HepG2 (cell line): ENCODE results near the gene MAST1. TPM values are rescaled to one million over a fixed set of nuclear protein-coding genes. Genes with fewer than 3 reads are reported as not detected.

ENCODE experiments used
- ARID5B ChIP-seq: IDR thresholded peaks from 2 replicates; pipeline ENCODE4 v1.4.0; 2020; ENCODE audit warnings: mild to moderate bottlenecking, missing genetic modification reagents
- BCL3 ChIP-seq: sonication (generic); formaldehyde crosslinking; IDR thresholded peaks from 2 replicates; pipeline ENCODE4 v1.5.1; 2020; ENCODE audit warnings: mild to moderate bottlenecking, missing genetic modification reagents, moderate library complexity
- FOXM1 ChIP-seq: sonication (generic); formaldehyde crosslinking; IDR thresholded peaks from 2 replicates; pipeline ENCODE4 v1.5.0; 2020; ENCODE audit warnings: missing genetic modification reagents
- GATA4 ChIP-seq: sonication (generic); IDR thresholded peaks from 2 replicates; pipeline ENCODE4 v1.6.1; 2016; ENCODE audit warnings: antibody characterized with exemption, low read depth, borderline replicate concordance
- KDM4B ChIP-seq: sonication (generic); formaldehyde crosslinking; IDR thresholded peaks from 2 replicates; pipeline ENCODE4 v1.4.0; 2020; ENCODE audit warnings: missing genetic modification reagents
- KLF6 ChIP-seq: IDR thresholded peaks from 2 replicates; pipeline ENCODE4 v1.8.0; 2016; ENCODE audit warnings: missing biosample characterization, missing genetic modification reagents
- MAFK ChIP-seq, 2 experiments: IDR thresholded peaks in 1 of 2; conservative IDR thresholded peaks in 1 of 2; 2 replicates each; pipeline ENCODE4 v1.6.1; 2011; ENCODE audit warnings: improper control_type of control experiment in 2 of 2, low read length in 2 of 2
- NFIB ChIP-seq: sonication (generic); formaldehyde crosslinking; IDR thresholded peaks from 2 replicates; pipeline ENCODE4 v1.9.0; 2021; ENCODE audit warnings: missing genetic modification reagents, mild to moderate bottlenecking, borderline replicate concordance
- NFYC ChIP-seq: IDR thresholded peaks from 2 replicates; pipeline ENCODE4 v1.6.1; 2016; ENCODE audit warnings: missing genetic modification reagents, missing compliant biosample characterization
- RBM22 ChIP-seq: fragments of 200-400 bp; formaldehyde crosslinking; optimal IDR thresholded peaks from 2 replicates; pipeline ENCODE3; 2017; ENCODE audit warnings: mild to moderate bottlenecking, low read length, moderate library complexity
- SRSF9 ChIP-seq: fragments of 200-400 bp; formaldehyde crosslinking; IDR thresholded peaks from 2 replicates; pipeline ENCODE4 v1.6.1; 2018; ENCODE audit warnings: borderline replicate concordance, mild to moderate bottlenecking, low read depth, low read length; ENCODE audit not compliant: insufficient read depth, poor library complexity, severe bottlenecking
- XRCC5 ChIP-seq: fragments of 200-400 bp; formaldehyde crosslinking; optimal IDR thresholded peaks from 2 replicates; pipeline ENCODE3; 2017; ENCODE audit warnings: mild to moderate bottlenecking, low read length
- ZFP91 ChIP-seq: sonication (generic); formaldehyde crosslinking; IDR thresholded peaks from 2 replicates; pipeline ENCODE4 v1.9.0; 2022; ENCODE audit warnings: missing genetic modification reagents, mild to moderate bottlenecking, borderline replicate concordance
- ZFY ChIP-seq: sonication (generic); formaldehyde crosslinking; IDR thresholded peaks from 2 replicates; pipeline ENCODE4 v1.4.0; 2020; ENCODE audit warnings: missing genetic modification reagents
- ZNF331 ChIP-seq: sonication (generic); formaldehyde crosslinking; IDR thresholded peaks from 2 replicates; pipeline ENCODE4 v1.4.0; 2020; ENCODE audit warnings: missing genetic modification reagents
- ZNF460 ChIP-seq: sonication (generic); formaldehyde crosslinking; IDR thresholded peaks from 2 replicates; pipeline ENCODE4 v1.5.1; 2020; ENCODE audit warnings: missing genetic modification reagents, mild to moderate bottlenecking, borderline replicate concordance
- ZNF503 ChIP-seq: sonication (generic); formaldehyde crosslinking; IDR thresholded peaks from 2 replicates; pipeline ENCODE4 v1.4.0; 2020; ENCODE audit warnings: missing genetic modification reagents
- ZNF589 ChIP-seq: sonication (generic); formaldehyde crosslinking; conservative IDR thresholded peaks from 2 replicates; pipeline ENCODE4 v1.8.0; 2022; ENCODE audit warnings: mild to moderate bottlenecking, moderate library complexity, missing genetic modification reagents
- ZNF776 ChIP-seq: sonication (generic); formaldehyde crosslinking; IDR thresholded peaks from 2 replicates; pipeline ENCODE4 v1.4.0; 2020; ENCODE audit warnings: mild to moderate bottlenecking, missing genetic modification reagents
- polyA plus RNA-seq, 8 experiments: library from polyadenylated mRNA; depleted of rRNA in 3 of 8; stranded (reverse) in 7 of 8; unstranded in 1 of 8; fragments of >200 nt; fragmentation: Illumina TruSeq in 4 of 8; extraction: Trizol in 4 of 8; gene quantifications; 2 replicates each; pipeline versions ENCODE4 v1.2.1 to v1.2.3, GENCODE V29; 2011 to 2016; ENCODE audit warnings: low read depth in 4 of 8, missing spikeins in 1 of 8, mixed read lengths in 1 of 8; ENCODE audit not compliant: insufficient read depth in 1 of 8
- total RNA-seq, 5 experiments: library from RNA; depleted of rRNA; stranded (reverse); fragments of >200 nt; fragmentation: Illumina TruSeq; extraction: Trizol; gene quantifications; 2 replicates each; pipeline ENCODE4 v1.2.3, GENCODE V29; 2016; ENCODE audit warnings: low read depth in 1 of 5

MAST1 gene
- total and polyA plus RNA-seq, 2 of the 13 experiments (the other 11 are each of a cell fraction or from before 2014, with no cell fraction given): 0.73 to 4.7 TPM

GRCh38 chr19:12890787-12891552, 52.7 kb downstream of the MAST1 start, which contains the start of gene GCDH (continued):
- peak; percentile 67; the same call in 1 of the 2 replicates for TF ChIP-seq ZFY (CRISPR knock-in tag)
- no peak for TF ChIP-seq SRSF9
- TF ChIP-seq ZNF776 (CRISPR knock-in tag): peak; percentile 77
- TF ChIP-seq XRCC5: peak; percentile 80
- no peak for TF ChIP-seq KDM4B
- no peak for TF ChIP-seq NFIB (CRISPR knock-in tag)
- TF ChIP-seq ZNF589 (CRISPR knock-in tag): 0 out of 2 replicates have a peak, but pooled peaks have one; percentile 29
- TF ChIP-seq GATA4: peak; percentile 40; the same call in 1 of the 2 replicates
- TF ChIP-seq NFYC (CRISPR knock-in tag): peak; percentile 90
- no peak for TF ChIP-seq ZNF460
- TF ChIP-seq KLF6 (CRISPR knock-in tag): no peak; the same call in 1 of the 2 replicates
- no peak for TF ChIP-seq ZNF331 (CRISPR knock-in tag)
- TF ChIP-seq MAFK (conservative IDR thresholded peaks at IDR 0.05 in 1 of 2, IDR thresholded peaks at IDR 0.05 in 1 of 2; ENCODE audit: low read length in 2 of 2): no peak
- no peak for TF ChIP-seq RBM22
- no peak for TF ChIP-seq FOXM1 (CRISPR knock-in tag)
- TF ChIP-seq ZFP91: peak; percentile 98
- no peak; the same call in 1 of the 2 replicates for TF ChIP-seq ARID5B
- TF ChIP-seq BCL3 (CRISPR knock-in tag): no peak; the same call in 1 of the 2 replicates
- TF ChIP-seq ZNF503 (CRISPR knock-in tag): no peak
